Measurements from ENCODE around the gene TMEM45B.
"Not testable (repeated sequence)": the region's sequence is repeated elsewhere in the genome, so short reads cannot be mapped to it uniquely, and the experiment has no call there.

DNA sequence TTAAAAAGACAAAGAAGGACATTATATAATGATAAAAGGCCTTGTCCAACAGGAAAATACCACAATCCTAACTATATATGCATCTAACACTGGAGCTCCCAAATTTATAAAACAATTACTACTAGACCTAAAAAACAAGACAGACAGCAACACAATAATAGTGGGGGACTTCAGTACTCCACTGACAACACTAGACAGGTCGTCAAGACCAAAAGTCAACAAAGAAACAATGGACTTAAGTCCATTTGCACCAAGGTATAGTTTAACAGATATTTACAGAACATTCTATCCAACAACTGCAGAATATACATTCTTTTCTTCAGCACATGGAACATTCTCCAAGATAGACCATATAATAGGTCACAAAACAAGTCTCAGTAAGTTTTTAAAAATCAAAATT, 15.5 kb upstream of the TMEM45B start:
- TF ChIP-seq, protein P1, sequence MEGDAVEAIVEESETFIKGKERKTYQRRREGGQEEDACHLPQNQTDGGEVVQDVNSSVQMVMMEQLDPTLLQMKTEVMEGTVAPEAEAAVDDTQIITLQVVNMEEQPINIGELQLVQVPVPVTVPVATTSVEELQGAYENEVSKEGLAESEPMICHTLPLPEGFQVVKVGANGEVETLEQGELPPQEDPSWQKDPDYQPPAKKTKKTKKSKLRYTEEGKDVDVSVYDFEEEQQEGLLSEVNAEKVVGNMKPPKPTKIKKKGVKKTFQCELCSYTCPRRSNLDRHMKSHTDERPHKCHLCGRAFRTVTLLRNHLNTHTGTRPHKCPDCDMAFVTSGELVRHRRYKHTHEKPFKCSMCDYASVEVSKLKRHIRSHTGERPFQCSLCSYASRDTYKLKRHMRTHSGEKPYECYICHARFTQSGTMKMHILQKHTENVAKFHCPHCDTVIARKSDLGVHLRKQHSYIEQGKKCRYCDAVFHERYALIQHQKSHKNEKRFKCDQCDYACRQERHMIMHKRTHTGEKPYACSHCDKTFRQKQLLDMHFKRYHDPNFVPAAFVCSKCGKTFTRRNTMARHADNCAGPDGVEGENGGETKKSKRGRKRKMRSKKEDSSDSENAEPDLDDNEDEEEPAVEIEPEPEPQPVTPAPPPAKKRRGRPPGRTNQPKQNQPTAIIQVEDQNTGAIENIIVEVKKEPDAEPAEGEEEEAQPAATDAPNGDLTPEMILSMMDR (IDR thresholded peaks at IDR 0.05): not testable (repeated sequence)
- not testable (repeated sequence) for TF ChIP-seq POLR2A (IDR thresholded peaks at IDR 0.05)
